SK-N-SH treated with all-trans-retinoic acid at 6 μM for 48 hours (cell line): ENCODE data around the gene BRD2.

Source experiments
- ESRRG ChIP-seq: fragments of 250-450 bp; sonication (Bioruptor Pico); IDR thresholded peaks from 2 replicates; pipeline ENCODE4 v1.6.1; 2021; ENCODE audit warnings: mild to moderate bottlenecking
- ZNF70 ChIP-seq: fragments of 450-650 bp; formaldehyde crosslinking; IDR thresholded peaks from 2 replicates; pipeline ENCODE4 v1.5.0; 2020; ENCODE audit warnings: mild to moderate bottlenecking, moderate library complexity
- ZNF8 ChIP-seq: fragments of 450-650 bp; formaldehyde crosslinking; IDR thresholded peaks from 2 replicates; pipeline ENCODE4 v1.5.0; 2020; ENCODE audit warnings: mild to moderate bottlenecking, moderate library complexity

GRCh38 chr6:32931211-32931610 is 37.2 kb upstream of the BRD2 start:
- no peak for TF ChIP-seq ESRRG (CRISPR knock-in tag)
- TF ChIP-seq ZNF70 (CRISPR knock-in tag), result no peak
- no peak for TF ChIP-seq ZNF8 (CRISPR knock-in tag)
